IPS-NIHi11 (cell line): ENCODE data around the gene RAB38.
A peak's percentile ranks its signal among the peaks of the same experiment; 100 is the strongest.

Experiments
- DNase-seq: peaks from one replicate; pipeline ENCODE4 v3.0.0; 2012; ENCODE audit warnings: mixed read lengths, low spot score

RAB38 gene

DNA sequence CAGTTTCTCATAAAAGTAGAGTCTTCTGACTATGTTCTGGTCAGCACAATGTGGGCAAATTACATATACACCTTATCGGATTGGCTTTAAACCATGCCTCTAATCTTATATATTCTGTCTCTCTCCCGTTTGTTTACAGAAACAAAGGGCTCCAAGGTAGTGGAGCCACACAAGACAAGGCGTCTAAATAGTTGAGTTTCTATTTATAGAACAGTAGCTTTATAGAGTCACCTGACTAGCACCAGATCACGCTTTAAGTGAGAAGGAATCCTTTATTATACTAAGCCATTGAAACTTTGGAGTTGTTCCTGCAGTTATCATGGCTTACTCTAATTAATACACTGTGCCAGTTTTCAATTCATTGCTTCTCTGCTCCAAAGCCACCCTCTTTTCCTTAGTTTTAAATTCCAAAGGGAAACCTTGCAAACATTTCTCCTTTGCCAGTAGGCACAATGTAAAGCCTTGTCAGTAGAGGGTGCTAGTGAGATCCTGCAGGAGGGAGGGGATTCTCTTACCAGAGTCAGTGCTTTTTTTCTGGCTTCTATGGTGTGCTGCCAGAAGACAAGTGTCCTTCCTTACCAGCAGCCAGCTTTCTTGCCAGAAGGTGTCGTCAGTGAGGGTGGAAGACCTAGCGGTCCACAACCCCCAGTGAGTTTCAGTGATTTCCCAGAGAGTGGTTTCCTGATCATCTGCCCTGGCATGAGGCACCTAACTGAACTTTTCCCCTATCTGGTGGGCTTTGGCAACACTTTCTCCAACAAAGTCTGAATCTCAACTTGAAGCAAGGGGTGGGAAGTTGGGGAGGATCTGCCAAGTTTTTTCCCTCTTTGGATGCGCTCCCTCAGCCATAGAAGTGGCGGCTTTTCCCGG lies 71.7 kb downstream of the RAB38 start:
- DNase-seq = peak; percentile 77

DNA sequence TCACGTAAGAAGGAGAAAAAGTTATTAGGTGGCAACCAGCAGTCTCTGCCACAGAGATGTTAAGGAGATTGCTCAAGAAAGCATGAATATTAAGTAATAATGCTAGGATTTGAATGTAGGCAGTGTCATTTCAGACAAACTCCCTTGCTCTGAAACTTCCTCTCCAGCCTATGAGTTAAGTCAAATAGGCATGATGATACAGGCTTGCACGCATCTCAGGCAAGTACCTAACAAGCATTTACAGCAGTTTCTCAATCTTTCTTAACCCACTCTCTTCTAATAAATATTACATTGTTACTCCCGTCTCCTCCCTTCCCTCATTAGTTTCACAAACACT lies 72.7 kb downstream of the RAB38 start:
- no peak for DNase-seq

DNA sequence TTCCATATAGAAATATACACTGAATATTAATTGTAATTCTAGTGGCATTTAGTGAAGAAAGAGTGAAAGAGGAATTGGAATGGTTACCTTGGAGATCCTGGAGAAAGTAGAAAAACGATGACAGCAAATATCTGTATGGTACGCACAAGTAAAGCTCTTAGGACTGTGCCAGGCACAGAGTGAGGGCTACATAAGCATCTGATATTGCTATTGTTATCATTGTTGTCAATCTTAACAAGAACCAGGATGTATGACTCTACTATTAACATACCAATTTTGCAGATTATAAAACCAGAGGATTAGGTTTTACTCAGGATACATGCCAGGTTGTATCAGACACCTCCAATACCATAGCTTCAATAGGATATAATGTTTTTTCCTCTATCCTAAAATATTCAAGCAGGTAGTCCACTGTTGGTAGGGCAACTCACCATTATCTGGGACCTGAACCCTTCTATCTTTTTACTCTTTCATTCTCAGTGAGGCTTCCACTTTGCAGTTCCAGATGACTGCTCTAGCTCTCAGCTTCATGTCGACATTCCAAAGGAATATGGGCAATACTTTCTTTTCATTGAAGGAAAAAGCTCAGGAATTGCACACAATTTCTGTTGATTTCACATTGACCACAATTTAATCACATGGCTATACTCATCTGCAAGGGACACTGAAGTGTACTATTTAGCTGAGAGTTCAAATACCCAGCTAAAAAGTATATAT lies 73.2 kb downstream of the RAB38 start:
- DNase-seq = no peak

DNA sequence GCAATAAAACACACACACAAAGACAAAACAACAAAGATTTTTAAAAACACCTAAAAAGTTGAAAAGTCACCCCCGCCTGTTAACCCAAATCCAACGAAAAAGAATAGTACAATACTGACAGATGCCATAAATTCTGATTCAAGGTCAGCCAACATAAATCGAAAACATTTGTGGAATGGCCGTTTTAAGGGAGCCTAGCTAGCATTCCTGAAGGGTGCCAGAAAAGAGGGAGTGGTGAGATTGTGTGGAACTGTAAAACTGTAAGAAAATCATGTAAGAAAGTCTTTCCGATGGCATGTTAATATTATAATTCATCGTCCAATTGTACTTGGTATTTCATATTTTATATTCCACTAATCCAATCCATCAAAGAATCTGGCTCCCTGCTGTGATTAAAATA lies 75.1 kb downstream of the RAB38 start:
- DNase-seq = no peak

DNA sequence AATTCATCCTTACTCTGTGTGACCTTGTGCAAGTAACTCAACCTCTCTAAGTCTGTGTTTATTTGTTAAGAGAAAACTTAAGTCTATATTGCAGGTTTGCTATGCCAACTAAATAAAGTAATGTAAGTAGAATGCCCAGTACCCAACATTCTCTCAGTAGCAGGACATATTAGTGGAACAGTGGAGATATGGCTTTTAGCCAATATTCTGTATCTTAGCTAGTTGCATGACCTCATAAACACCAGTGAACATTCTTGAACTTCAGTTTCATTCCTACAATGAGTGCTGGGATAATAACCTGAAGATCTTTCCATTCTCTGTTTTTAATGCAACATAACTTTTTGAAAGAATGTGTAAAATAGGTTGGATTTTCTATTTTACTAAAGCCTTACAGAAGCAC lies 77.0 kb downstream of the RAB38 start:
- no peak for DNase-seq

DNA sequence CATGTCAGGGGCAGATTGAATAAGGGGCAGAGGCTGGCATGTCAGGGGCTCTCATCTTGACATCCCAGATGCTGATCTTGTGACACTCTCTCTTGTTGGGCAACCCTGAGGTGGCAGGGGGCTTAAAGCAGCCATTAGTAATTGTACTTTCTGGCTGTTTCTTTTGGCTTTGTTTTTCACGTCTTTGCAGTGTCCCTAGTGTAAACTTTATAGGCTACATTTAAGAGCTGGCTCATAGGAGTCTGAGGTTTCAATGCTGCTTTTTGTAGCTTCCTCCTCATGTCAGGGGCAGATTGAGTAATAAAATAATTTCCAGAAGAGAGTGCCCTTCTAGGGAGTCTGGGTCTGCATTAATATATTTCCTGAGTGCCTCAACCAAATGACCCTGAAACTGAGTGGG lies 86.1 kb downstream of the RAB38 start:
- DNase-seq = no peak

DNA sequence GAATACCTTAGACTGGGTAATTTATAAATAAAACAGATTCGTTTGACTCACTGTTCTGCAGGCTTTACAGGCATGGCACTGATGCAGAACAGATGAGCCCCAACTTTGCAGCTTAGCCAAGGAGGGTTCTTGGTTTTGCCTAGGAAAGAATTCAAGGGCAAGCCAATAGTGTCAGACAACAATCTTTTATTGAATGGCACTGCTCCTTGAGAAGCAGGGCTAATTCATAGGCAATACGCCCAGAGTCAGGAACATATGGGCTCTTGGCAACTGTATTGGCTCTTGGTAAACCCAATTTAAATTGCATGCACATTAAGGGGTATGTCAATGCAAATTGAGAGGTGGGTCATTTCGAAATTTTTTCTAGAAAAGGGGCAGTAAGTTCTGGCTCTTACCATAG lies 87.9 kb downstream of the RAB38 start:
- DNase-seq = no peak

DNA sequence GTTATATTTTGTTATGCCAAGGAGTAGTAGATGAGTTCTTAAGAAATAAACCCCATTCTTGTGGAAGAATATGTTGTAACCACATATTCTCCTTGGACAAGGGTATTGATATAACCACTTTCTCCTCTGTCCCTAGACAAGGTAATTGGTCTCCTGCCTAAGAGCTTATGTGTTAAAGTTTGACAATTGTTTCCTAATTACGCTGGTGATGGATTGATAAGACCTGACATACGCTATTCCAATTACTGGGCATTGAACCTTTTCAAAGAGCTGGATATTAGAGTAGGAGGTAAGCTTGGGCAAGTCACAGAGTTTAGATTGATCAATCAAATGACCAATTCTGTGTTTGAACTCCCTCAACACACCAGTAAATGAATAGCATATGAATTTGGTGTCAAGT lies 88.9 kb downstream of the RAB38 start:
- no peak for DNase-seq

DNA sequence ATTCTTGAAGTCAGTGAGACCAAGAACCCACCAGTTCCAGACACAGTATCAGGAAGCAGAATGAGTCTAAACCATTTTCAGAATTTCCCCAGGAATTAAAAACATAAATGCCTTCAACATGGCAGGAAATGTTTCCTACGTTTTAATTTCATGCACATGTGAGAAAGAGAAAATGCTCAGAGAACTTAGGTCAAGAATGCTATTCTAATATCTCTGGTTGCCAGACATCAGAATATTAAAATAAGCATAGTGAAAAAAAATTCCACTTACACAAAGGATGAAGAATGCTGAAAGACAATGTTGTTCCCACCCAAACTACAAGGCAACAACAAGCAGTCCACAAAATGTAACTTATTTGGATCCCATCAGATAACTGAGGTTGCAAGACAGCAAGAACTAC lies 104.8 kb downstream of the RAB38 start:
- no peak for DNase-seq

DNA sequence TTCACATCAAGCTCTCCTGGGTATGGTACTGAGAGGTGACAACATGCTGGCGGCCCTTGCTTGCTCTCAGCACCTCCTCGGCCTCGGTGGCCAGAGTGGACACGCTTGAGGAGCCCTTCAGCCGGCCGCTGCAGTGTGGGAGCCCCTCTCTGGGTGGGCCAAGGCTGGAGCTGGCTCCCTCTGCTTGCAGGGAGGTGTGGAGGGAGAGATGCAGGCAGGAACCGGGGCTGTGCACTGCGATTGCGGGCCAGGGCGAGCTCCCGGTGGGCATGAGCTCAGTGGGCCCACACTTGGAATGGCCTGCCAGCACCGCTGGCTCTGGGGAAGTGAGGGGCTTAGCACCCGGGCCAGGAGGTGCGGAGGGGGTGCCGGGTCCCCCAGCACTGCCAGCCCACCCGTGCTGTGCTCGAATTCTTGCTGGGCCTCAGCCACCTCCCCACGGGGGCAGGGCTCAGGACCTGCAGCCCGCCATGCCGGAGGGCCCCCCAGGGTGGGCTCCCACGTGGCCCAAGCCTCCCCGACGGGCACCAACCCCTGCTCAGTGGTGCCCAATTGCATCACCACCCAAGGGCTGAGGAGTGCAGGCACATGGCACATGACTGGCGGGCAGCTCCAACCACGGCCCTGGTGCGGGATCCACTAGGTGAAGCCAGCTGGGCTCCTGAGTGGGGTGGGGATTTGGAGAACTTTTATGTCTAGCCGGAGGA lies 106.2 kb downstream of the RAB38 start:
- DNase-seq = no peak

DNA sequence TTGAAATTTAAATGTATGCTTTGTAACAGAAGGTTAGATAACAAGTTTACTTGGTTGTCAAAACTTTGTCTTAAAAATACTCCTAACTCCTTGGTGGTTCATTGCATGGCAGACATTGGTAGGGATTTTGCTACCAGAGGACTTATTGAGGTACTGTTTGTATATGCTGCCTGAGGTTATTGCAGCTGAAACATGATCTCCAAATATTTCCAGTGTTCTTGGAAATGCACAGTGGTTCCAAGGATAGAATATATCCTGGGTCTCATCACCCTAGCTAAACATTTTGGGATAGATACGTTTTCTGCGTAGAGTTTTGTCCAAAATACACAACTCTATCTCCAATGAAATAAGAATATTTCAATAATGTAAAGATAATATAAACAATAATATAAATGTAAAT lies 109.2 kb downstream of the RAB38 start:
- no peak for DNase-seq

DNA sequence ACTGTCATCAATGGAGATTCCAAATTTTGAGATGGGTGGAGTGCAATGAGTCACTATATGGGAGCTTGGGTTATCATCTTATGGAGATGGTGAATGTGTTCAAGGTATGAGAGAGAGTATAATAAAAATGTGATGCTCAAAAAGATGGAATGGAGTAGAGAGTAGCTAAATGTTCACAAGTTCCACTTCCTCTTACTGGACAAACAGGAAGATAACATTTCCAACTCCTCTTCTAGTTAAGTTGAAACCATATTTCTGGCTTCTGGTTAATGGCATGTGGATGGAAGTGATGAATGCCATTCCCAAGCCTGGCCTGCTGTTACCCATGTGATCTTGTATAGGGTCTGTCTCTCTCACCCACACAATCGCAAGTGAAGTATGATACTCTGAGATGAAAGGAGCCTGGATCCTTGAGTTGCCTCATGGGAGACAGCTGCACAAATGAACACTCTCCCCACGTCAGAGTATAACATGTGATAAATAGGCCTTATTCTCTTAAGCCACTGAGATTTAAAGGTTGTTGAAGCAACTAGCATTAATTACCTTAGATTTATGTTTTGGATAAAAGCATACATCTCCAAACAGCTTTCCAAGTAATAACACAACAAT lies 111.0 kb downstream of the RAB38 start:
- no peak for DNase-seq
